EH (cell line): ENCODE measurements around the gene CAB39L.
A peak's percentile ranks its signal among the peaks of the same experiment; 100 is the strongest.

Experiments used
- DNase-seq: peaks from one replicate; pipeline ENCODE4 v3.0.0-alpha.2; 2015; ENCODE audit warnings: low read depth

CAB39L gene

DNA sequence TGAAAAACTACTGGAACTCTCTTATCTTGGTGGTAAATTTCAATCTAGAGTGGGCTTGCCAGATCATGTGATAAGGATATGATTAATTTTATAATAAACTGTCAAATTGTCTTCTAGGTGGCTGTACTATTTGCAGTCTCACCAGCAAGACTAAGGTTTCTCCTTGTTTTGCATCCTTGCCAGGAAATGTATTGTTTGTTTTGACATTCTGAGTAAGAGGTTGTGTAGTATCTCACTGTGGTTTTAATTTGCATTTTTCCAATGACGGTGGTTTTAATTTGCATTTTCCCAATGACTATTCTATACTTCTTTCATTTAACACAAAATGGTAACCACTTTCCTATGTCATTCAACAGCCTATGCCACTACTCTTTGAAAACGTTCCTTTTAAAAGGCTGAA, 2.0 kb downstream of the CAB39L start:
- DNase-seq, result peak; percentile 58

DNA sequence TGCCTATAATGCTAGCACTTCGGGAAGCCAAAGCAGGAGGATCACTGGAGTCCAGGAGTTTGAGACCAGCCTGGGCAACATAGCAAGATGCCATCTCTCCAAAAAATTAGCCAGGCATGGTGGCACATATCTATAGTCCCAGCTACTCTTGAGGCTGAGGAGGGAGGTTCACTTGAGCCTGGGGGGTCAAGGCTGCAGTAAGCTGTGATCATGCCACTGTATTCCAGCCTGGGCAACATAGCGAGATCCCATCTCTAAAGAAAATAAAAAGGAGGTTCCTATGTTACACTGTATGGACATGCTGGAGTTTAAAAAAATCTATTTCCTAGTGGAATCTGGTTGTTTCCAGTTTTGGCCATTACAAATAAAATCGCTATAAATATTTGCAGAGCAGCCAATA, 2.6 kb downstream of the CAB39L start:
- no peak for DNase-seq

DNA sequence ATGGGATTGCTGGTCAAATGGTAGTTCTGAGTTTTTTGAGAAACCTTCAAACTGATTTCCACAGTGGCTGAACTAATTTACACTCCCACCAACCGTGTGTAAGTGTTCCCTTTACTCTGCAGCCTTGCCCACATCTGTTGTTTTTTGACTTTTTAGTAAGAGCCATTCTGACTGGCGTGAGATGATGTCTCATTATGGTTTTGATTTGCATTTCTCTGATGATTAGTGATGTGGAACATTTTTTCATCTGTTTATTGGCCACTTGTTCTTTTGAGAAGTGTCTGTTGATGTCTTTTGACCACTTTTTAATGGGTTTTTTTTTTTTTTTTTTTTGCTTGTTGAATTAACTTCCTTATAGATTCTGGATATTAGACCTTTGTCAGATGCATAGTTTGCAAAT, 4.3 kb downstream of the CAB39L start:
- DNase-seq, result no peak

DNA sequence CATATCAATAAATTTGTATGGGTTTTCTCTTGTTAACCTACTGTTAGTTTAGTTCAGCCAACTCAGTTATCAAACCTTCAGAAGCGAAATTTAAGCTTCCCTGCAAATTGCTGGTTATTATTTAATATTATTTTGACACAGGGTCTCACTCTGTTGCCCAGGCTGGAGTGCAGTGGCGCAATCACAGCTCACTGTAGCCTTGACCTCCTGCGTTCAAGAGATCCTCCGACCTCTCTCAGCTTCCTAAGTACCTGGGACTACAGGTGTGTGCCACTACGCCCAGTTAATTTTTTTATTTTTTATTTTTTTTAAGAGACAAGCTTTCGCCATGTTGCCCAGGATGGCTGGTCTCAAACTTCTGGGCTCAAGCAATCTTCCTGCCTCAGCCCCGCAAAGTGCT, 6.2 kb downstream of the CAB39L start:
- no peak for DNase-seq

DNA sequence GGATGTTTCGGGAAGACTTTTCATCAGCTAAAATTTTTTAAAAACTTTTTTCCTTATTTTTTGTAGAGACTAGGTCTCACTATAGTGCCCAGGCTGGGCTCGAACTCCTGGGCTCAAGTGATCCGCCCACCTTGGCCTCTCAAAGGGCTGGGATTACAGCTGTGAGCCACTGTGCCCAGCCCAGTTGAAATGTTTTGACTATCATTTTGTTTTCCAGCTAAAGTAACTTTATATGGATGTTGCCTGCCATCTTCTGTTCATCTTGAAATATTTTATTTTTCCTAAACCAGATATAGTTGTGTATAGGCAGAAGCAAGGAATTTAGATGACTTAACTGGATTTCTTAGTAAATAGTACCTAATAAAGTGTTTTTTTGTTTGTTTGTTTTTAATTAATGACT, 7.0 kb downstream of the CAB39L start:
- peak; percentile 69 for DNase-seq

DNA sequence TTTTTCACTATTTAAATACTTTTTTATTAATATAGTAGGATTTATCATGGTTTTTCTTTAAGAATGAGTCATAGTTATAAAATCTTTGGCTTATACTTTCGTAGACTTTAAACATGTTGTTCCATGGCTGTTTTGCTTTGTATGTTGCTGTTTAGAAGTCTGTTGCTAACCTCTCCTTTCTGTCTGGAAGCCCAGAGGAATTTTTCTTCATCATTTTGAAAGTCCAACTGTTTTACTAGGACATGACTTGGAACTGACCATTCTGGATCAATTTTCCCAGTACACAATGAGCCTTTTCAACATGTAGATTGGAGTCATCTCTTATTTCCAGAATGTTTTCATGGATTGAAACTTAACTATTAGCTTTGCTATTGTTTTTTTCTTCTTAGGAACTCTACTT, 7.9 kb downstream of the CAB39L start:
- DNase-seq, result peak; percentile 42

DNA sequence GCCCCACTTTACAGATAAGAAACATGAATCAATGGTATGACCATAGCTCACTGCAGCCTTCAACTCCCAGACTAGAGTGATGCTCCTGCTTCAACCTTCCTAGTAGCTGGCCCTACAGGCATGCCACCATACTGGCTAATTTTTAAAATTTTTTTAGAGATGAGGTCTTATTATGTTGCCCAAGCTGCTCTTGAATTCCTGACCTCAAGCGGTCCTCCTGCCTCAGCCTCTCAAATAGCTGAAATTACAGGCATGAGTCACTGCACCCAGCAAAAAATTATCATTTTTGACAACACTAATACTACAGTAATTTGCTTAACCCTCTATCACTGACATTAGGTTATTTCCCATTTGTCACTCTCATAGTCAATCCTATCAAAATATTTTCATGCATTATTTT, 14.7 kb downstream of the CAB39L start:
- DNase-seq, result peak; percentile 24

DNA sequence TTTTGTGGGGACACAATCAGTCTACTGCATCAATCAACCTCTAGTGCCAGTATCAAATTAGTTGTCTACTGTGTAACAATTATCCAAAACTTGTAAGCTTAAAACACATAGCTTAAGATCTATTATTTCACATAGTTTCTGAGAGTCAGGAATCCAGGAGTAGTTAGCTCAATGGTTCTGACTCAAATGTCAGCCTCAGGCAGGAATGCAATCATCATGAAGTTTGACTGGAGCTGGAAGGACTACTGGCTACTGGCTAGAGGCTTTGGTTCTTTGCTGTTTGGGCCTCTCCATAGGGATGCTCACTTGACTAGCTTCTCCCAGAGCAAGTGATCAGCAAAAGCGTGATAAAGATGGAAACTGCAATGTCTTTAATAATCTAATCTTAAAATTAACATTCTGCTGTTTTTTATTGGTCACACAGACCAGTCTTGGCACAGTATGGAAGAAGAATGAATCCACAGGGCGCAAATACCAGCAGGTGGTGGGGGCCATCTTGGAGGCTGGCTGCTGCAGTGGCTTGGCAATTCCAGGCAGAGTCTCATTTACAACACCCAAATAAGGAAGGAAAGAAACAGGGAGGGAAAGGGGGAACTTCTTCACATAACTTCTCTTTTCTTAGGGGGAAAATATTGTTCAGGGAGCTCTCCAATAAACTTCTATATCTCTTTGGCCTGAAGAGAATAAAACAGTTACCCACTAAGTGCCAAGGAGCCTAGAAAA, 15.7 kb downstream of the CAB39L start:
- DNase-seq, result peak; percentile 37

DNA sequence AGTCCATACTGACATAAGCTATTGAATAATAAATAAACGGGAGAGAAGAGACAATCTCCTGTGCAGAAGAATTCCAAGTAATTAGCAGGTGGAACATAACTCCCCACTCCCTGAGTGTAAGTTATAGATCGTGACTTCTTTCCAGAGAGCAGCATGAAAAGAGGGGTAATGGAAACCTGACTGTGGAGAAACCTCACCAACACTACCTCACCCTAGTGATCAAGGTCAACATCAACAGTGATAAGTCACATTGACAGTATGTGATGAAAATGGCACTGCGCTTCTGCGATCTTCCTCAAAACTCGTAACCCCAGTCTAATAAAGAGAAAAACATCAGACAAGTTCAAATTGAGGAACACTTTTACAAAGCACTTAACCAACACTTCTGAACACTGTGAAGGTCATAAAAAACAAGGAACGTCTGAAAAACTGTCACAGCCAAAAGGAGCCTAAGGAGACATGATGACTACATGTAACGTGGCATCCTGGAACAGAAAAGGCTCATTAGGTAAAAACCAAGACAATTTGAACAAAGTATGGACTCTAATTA, 19.8 kb downstream of the CAB39L start:
- no peak for DNase-seq

DNA sequence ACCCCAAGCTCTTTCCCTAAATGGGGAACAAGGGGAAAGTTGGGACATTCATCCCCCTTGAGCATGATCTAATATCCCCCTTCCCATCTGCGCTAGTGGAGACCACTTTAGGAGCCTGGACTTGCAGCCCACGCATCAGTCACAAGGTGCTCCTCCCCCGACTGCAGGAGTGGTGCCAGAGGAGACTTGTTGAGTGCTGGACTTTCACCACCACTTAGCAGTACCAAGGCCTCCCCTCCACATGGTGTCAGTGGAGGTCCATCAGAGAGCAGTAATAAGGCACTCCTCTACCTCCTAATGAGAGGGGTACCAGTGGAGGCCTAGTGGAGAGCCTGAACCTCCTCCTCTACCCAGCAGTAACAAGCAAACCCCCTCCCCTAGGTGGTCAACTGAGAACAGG, 22.5 kb downstream of the CAB39L start:
- DNase-seq, result peak; percentile 30

DNA sequence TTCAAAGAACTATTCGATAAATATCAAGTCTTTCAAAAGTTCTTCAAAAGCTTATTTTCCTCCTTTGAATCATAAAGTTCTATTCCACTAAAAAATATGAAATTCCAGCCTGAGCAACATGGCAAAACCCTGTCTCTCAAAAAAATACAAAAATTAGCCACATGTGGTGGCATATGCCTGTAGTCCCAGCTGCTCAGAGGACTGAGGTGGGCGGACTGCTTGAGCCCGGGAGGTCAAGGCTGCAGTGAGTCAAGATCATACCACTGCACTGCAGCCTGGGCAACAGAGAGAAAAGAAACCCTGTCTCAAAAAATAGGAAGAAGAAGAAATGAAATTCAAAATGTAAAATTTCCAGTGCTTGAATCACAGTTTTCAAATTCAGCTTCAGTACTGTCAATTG, 24.6 kb downstream of the CAB39L start:
- DNase-seq, result peak; percentile 15

DNA sequence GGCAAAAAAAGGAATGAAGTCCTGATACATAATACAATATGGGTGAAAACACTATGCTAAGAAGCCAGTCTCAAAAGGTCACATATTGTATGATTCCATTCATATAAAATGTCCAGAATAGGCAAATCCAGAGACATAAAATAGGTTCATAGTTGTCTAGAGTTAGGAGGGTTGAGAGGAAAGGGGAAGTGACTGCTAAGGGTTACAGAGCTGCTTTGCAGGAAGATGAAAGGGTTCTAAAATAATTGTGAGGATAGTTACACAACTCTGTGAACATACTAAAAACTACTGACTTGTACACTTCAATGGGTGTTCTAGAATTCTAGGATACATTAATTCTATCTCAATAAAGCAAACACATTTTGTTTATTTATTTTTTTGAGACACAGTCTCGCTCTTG, 25.7 kb downstream of the CAB39L start:
- no peak for DNase-seq

DNA sequence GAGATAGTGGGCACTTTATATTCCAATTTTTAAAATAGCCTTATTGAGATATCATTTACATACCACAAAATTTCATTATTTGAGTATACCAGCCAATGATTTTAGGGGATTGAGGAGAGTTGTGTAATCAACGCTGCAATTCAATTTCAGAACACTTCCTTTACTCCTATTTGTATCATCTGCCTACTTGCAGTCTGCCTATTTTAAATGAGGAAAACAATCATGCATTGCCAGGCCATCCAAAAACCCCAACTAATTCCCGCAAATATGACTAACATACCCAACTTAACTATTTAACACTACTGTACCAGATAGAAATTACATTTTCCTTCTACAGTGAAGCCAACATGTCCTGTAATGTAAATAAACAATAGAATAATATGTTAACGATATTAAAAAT, 26.7 kb downstream of the CAB39L start:
- no peak for DNase-seq

DNA sequence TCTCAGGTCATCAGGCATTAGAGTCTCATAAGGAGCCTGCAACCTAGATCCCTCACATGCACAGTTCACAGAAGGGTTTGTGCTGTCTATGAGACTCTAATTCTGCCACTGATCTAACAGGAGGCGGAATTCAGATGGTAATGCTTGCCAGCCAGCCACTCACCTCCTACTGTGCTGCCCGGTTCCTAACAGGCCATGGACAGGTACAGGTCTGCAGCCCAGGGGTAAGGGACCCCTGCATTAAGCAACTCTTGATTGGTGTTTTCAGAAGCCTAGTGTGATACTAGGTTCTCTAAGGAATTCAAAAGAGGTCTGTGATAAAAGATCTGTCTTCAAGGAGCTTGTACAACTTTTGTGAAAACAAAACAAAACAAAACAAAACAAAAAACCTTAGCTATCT, 31.1 kb downstream of the CAB39L start:
- DNase-seq, result no peak

DNA sequence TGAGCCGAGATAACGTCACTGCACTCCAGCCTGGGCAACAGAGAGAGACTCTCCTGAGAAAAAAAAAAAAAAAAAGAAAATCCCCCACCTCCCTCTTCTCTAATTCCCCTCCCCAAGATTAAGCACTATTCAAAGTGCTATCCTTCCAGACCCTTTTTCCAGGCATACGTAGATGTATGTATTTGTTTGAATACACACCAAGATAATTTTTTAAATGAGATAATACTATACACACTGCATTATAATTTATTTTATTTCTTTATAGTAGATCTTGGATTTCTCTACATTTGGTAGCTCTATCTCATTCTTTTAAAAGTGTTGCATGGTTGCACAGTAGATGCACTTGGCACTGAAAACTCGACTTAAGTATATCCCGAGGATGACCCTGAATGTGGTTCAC, 32.5 kb downstream of the CAB39L start:
- DNase-seq, result no peak

DNA sequence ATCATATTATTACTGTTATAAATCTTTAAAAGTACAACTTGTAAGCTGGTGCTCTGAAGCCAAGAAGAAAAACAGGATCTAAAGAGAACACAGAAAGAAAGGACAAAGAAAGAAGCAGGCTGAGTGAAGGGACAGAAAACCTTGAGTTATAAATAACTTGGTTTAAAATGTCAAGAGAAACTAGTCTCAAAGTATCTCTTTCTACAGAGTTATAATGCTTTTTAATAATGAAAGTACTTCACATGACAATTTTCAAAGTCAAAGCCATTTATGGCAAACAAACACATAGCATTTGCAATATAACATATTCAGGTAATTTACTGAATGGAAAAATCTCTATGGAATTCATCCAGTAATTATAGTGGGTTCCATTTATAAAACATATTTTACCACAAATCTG, 33.4 kb downstream of the CAB39L start:
- no peak for DNase-seq

DNA sequence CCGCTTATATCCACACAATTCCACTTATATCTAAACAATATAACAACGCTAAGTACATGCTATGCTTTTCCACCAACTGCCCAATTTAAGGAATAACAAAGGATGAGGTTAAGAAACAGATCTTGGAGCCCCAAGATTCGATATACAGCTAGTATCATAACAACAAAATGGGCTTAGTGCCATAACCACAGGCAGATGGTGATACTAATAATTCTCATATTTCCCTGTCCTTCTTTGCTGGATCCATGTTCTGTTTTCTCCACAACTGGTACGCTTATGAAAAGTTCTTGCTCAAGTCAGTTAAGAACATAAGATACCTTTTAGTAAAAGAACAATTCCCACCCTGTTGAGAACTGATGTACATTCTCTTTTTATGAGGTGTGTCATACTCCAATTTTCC, 33.9 kb downstream of the CAB39L start:
- DNase-seq, result no peak

DNA sequence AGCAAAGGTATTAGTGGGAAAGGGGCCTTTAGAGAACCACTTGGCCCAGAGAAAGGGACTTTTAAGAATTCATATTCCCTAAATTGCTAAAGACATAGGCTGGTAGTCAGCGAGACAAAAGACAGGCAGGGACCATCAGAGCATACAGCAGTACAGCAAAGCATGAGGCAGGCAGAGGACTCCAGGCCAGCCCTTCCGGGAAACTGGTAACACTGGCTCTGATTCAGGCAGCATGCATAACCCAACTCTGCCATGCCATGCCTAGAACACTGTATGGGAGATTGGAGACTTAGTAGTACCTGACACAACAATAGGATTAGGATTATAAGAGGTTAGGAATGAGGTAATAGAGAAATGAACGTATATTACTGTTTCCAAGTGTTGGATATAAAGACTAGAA, 34.9 kb downstream of the CAB39L start:
- DNase-seq, result no peak

DNA sequence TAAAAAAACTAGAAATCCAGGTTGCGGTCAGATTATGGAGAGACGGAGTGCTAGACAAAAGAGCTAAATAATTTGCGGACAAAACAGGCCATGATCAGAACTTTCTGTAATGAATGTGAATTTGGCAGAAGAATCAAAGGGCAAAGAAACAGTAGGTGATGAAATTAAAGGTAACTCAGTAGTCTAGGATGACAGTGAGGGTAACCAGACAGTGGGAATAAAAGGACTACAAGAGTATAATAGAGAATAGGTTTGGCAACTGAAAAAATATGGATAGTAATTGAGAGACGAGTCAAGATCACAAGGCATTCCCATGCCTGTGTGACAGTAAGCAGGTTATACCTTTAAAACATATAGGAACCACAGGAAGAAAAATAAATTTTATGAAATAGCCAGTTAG, 35.9 kb downstream of the CAB39L start:
- no peak for DNase-seq

DNA sequence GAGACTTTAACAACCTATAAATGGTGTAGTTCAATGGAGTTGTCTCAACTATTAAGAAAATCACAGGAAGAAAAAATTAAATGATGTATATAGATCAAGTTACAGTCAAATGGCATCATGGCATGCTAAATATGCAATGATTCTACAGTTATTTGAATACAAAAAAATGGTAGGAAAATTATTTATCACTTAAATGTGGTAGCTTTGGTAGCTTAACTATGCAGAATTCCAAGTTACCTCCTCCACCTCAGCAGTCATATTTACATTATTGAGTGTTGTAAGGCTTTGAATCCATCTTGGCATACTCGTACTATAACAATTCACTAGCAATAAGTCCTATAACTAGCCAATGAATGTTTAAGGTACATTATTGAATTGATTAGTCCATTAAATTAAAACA, 36.8 kb downstream of the CAB39L start:
- DNase-seq, result peak; percentile 3

DNA sequence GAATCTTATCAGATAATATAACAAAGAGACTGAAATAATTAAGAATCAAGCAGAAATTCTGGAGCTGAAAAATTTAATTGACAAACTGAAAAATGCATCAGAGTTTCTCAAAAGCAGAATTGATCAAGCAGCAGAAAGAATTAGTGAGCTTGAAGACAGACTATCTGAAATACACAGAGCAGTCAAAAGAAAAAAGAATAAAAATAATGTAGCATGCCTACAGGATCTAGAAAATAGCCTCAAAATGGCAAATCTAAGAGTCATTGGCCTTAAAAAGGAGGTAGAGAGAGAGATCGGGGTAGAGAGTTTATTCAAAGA, 39.2 kb downstream of the CAB39L start:
- DNase-seq, result no peak

DNA sequence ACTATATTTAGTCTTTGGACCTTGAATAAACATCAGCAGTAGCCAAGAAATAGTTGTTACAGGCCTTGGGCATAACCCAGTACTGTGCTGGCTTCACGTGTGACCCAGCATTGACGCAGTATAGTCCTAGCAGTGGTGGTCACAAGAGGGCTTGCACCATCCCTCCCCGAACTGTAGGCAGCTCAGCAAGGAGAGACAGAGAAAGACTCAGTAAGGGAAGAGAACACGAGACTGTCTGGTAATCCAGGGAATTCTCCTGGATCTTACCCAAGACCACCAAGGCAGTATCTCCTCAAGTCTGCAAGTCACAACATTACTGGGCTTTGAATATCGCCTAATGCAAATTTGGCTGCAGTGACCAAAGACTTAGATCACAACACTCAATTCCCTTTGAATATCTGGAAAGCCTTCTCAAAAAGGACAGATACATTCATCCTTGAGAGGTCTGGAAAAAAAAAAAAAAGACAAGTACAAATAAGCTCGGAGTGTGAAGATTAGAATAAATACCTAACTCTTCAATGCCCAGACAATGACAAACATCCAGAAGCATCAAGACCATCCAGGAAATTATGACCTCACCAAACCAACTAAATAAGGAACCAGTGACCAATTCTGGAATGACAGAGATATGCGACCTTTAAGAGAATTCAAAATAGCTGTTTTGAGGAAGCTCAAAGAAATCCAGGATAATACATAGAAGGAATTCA, 39.7 kb downstream of the CAB39L start:
- peak; percentile 44 for DNase-seq

DNA sequence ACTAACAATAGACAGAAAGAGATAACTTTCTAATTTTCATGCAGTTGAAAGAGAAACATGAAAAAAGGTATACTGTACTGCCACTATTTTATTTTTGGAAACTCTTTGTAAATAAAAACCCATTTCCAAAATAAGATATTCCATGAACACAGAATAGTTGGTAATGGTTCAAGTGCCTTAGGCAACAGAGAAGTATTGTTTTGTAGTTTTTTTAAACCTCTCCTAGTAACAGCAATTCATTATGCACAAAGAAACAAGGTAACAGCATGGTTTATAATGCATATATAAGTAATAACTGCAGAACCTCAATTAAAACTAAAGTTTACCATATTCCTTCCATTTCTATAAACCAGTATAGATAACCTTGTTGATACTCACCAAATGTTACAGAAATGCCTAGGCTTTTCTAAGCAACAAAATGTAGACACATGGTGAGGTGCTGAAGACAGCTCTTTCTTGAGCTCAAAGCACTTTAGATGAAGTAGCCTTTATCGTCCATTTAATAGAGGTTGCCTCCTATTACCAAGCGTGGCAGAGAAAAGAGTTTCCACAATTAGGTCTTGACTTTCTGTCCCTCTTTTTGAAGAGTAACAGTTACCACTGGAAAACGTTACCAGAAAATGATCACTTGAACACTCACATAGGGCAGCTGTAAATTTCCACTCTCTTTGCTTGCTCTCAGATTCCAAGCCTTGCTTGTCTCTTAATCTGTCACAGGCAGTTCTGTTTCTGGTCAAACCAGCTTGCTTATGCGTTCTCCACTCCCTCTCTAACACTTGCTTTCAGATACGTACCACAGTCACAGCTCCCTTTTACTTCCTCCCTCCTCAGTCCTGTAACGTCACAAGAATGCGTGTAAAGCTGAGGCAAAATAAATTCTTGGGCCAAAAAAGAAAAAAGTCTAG, 42.9 kb downstream of the CAB39L start:
- DNase-seq, result peak; percentile 81
